Body of pancreas (tissue), 4 donors: Measurements from ENCODE around the gene PXDC1. TPM values are rescaled to one million over a fixed set of nuclear protein-coding genes. Genes with fewer than 3 reads are reported as not detected.
"Not testable (repeated sequence)": the region's sequence is repeated elsewhere in the genome, so short reads cannot be mapped to it uniquely, and the experiment has no call there.

Source experiments
- ATAC-seq: fragments of 150-250 bp; one replicate; pipeline ENCODE4 v1.9.1; 2016
- DNase-seq, 4 donors: peaks; one replicate each; pipeline ENCODE4 v3.0.0-alpha.2; 2019
- H3K27ac ChIP-seq, 4 donors: fragments of 200-600 bp; sonication (generic); 1 replicate in 3 of 4; 2 replicates in 1 of 4; pipeline versions ENCODE4 v1.5.1 to v1.6.1; 2016 to 2019; ENCODE audit warnings: mild to moderate bottlenecking in 1 of 4, mixed read lengths in 1 of 4, moderate library complexity in 1 of 4
- H3K27me3 ChIP-seq, 2 donors: fragments of 200-600 bp; sonication (generic); one replicate each; pipeline ENCODE4 v1.6.0; 2016; ENCODE audit warnings: mild to moderate bottlenecking in 1 of 2
- H3K36me3 ChIP-seq, 2 donors: fragments of 200-600 bp; sonication (generic); replicated peaks in 1 of 2; 2 replicates each; pipeline ENCODE4 v1.5.1; 2016; ENCODE audit warnings: low read depth in 2 of 2; ENCODE audit not compliant: insufficient read depth in 1 of 2
- H3K4me1 ChIP-seq: fragments of 200-600 bp; sonication (generic); one replicate; pipeline ENCODE4 v1.6.0; 2016
- H3K4me3 ChIP-seq, 2 donors: fragments of 200-600 bp; sonication (generic); 1 replicate in 1 of 2; 2 replicates in 1 of 2; pipeline ENCODE4 v1.5.1; 2016 to 2019
- H3K9me3 ChIP-seq, 3 donors: fragments of 200-600 bp; sonication (generic); 1 replicate in 2 of 3; 2 replicates in 1 of 3; pipeline ENCODE4 v1.5.1; 2016
- CTCF ChIP-seq, 7 experiments: fragments of 450-650 bp in 4 of 7; fragments of 200-600 bp in 3 of 7; sonication (generic) in 3 of 7; IDR thresholded peaks; one replicate each; pipeline ENCODE4 v1.5.1; 2016 to 2019; ENCODE audit warnings: antibody characterized with exemption in 7 of 7
- POLR2A ChIP-seq, 3 donors: fragments of 450-650 bp; IDR thresholded peaks; one replicate each; pipeline ENCODE4 v1.6.1; 2016; ENCODE audit warnings: antibody characterized with exemption in 3 of 3, mild to moderate bottlenecking in 2 of 3
- WGBS, 2 donors: methylation state at CpG; one replicate each; pipeline ENCODE4 v1.1.5; 2017; 5-methylcytosine and 5-hydroxymethylcytosine counted together
- intact Hi-C: fragments of 100-400 bp; cut with DNase I; formaldehyde crosslinking; loops from one replicate; pipeline ENCODE4 v1.15.1; 2023
- total RNA-seq, 2 donors: library from RNA; depleted of rRNA; stranded (reverse); fragments of >200 nt; gene quantifications; one replicate each; pipeline ENCODE4 v1.1.0, GENCODE V29; 2016

Gene PXDC1
- total RNA-seq, 2 donors from 2014 or later = 30.9 to 35.6 TPM

GRCh38 chr6:3723251-3723650, 28.3 kb downstream of the PXDC1 start:
- TF ChIP-seq CTCF (IDR thresholded peaks at IDR 0.05) (no peak), POLR2A (IDR thresholded peaks at IDR 0.05) (no peak)
- Histone ChIP-seq H3K27ac (peak overlapping the region in 2 of 4 donors; percentile 37 to 43), H3K4me3 (no peak overlapping the region), H3K27me3 (no peaks in the 10 kb centered on the region), H3K4me1 (peaks cover 9% of the 10 kb centered on the region), H3K9me3 (no peaks in the 10 kb centered on the region), H3K36me3 (no peaks in the 10 kb centered on the region)
- intact Hi-C loops = no loop called here
- DNase-seq (no peak), ATAC-seq (no peak)
- WGBS, 2 donors = 88 to 89% methylated on average over 1 to 8 of the region's 8 CpGs

GRCh38 chr6:3722785-3723184, 28.7 kb downstream of the PXDC1 start:
- H3K4me1 ChIP-seq = peaks cover 9% of the 10 kb centered on the region
- ATAC-seq (no peak), DNase-seq (no peak)
- no peaks in the 10 kb centered on the region for H3K27me3 ChIP-seq
- 59 to 78% methylated on average over 8 to 9 of the region's 9 CpGs for WGBS, 2 donors
- H3K27ac ChIP-seq = peak overlapping the region in 2 of 4 donors; percentile 37 to 43
- no peaks in the 10 kb centered on the region for H3K9me3 ChIP-seq
- no peak overlapping the region for H3K4me3 ChIP-seq
- H3K36me3 ChIP-seq = no peaks in the 10 kb centered on the region
- intact Hi-C loops = no loop called here
- no peak for TF ChIP-seq POLR2A (IDR thresholded peaks at IDR 0.05)

- no peak for ATAC-seq
- intact Hi-C loops = no loop called here
- WGBS, 2 donors = 74 to 78% methylated on average over 11 of the region's 11 CpGs
Measured at GRCh38 chr6:3721810-3722621, 29.5 kb downstream of the PXDC1 start.

GRCh38 chr6:3720770-3721169, 30.7 kb downstream of the PXDC1 start:
- intact Hi-C loops, H3K4me3 ChIP-seq, H3K9me3 ChIP-seq, ATAC-seq, DNase-seq, H3K27me3 ChIP-seq, H3K4me1 ChIP-seq, H3K36me3 ChIP-seq, H3K27ac ChIP-seq: not testable (repeated sequence)
- 93 to 98% methylated on average over 16 to 17 of the region's 24 CpGs for WGBS, 2 donors

More at GRCh38 chr6:3721810-3722621, 29.5 kb downstream of the PXDC1 start:
- Histone ChIP-seq H3K27me3 (no peaks in the 10 kb centered on the region), H3K36me3 (no peaks in the 10 kb centered on the region), H3K27ac (peak overlapping the region in 2 of 4 donors; percentile 37 to 43), H3K9me3 (no peaks in the 10 kb centered on the region), H3K4me3 (no peak overlapping the region), H3K4me1 (peaks cover 9% of the 10 kb centered on the region)
- no peak for DNase-seq
- TF ChIP-seq CTCF (IDR thresholded peaks at IDR 0.05) (no peak), POLR2A (IDR thresholded peaks at IDR 0.05) (no peak)

GRCh38 chr6:3719462-3720308, 31.8 kb downstream of the PXDC1 start:
- H3K4me3 ChIP-seq = no peak overlapping the region
- intact Hi-C loops = no loop called here
- no peak for TF ChIP-seq POLR2A (IDR thresholded peaks at IDR 0.05)
- TF ChIP-seq CTCF (IDR thresholded peaks at IDR 0.05) = no peak
- peaks cover 17% of the 10 kb centered on the region for H3K4me1 ChIP-seq
- H3K36me3 ChIP-seq = no peaks in the 10 kb centered on the region
- DNase-seq (no peak), ATAC-seq (no peak)
- WGBS, 2 donors = 82 to 85% methylated on average over 21 to 22 of the region's 22 CpGs
- no peak overlapping the region for H3K27ac ChIP-seq
- H3K27me3 ChIP-seq = no peaks in the 10 kb centered on the region
- H3K9me3 ChIP-seq = no peaks in the 10 kb centered on the region
